HEK293 (cell line): ENCODE data around the gene SAV1.

ENCODE experiments used
- CTCF ChIA-PET: fragments of 350-600 bp; formaldehyde crosslinking; extraction: SDS; loops from one replicate; lab custom pipeline; 2021; ENCODE audit warnings: antibody characterized with exemption; lab: Yijun Ruan, JAX
- POLR2A ChIA-PET: fragments of 300-600 bp; formaldehyde crosslinking; extraction: SDS; loops from one replicate; lab custom pipeline; 2020; ENCODE audit warnings: antibody characterized with exemption, inconsistent platforms; lab: Yijun Ruan, JAX
- H3K27ac ChIP-seq: fragments of 200-500 bp; sonication (Bioruptor generic); 2 replicates; pipeline ENCODE4 v1.5.1; 2014; ENCODE audit warnings: low read depth, low read length, control low read depth, inconsistent platforms; ENCODE audit errors: extremely low read depth
- H3K36me3 ChIP-seq, 2 experiments: fragments of 200-500 bp in 1 of 2; sonication (Bioruptor generic) in 1 of 2; 1 replicate in 1 of 2; 2 replicates in 1 of 2; pipeline ENCODE4 v1.5.1; 2014 to 2017; ENCODE audit warnings: inconsistent platforms in 2 of 2, low read length in 2 of 2; ENCODE audit not compliant: control insufficient read depth in 2 of 2, insufficient read depth in 1 of 2
- H3K4me1 ChIP-seq: fragments of 200-500 bp; sonication (Bioruptor generic); 2 replicates; pipeline ENCODE4 v1.5.1; 2014; ENCODE audit warnings: mild to moderate bottlenecking, low read length, inconsistent platforms; ENCODE audit not compliant: control insufficient read depth, insufficient read depth
- H3K4me3 ChIP-seq: 2 replicates; pipeline ENCODE4 v1.5.1; 2011; ENCODE audit warnings: low read depth, mild to moderate bottlenecking, control low read depth, low read length, moderate library complexity
- H3K9me3 ChIP-seq: fragments of 200-500 bp; sonication (Bioruptor generic); 2 replicates; pipeline ENCODE4 v1.5.1; 2014; ENCODE audit warnings: low read depth, low read length, inconsistent platforms; ENCODE audit not compliant: control insufficient read depth, insufficient read depth
- GLIS1 ChIP-seq: fragments of 450-650 bp; formaldehyde crosslinking; IDR thresholded peaks from 2 replicates; pipeline ENCODE4 v1.5.1; 2016; ENCODE audit warnings: missing biosample characterization, missing genetic modification characterization
- HOXC10 ChIP-seq: sonication (generic); formaldehyde crosslinking; IDR thresholded peaks from 2 replicates; pipeline ENCODE4 v1.8.1; 2023; ENCODE audit warnings: mild to moderate bottlenecking, missing genetic modification reagents
- KLF1 ChIP-seq: fragments of 450-650 bp; formaldehyde crosslinking; IDR thresholded peaks from 2 replicates; pipeline ENCODE4 v1.5.1; 2016; ENCODE audit warnings: missing biosample characterization, missing genetic modification characterization
- KLF10 ChIP-seq: fragments of 450-650 bp; IDR thresholded peaks from 2 replicates; pipeline ENCODE4 v1.5.1; 2018; ENCODE audit warnings: missing biosample characterization, mild to moderate bottlenecking, missing genetic modification characterization
- MEIS1 ChIP-seq: sonication (generic); formaldehyde crosslinking; IDR thresholded peaks from 2 replicates; pipeline ENCODE4 v1.8.1; 2022; ENCODE audit warnings: missing genetic modification reagents, mild to moderate bottlenecking, borderline replicate concordance
- RBAK ChIP-seq: fragments of 450-650 bp; formaldehyde crosslinking; IDR thresholded peaks from 2 replicates; pipeline ENCODE4 v1.5.1; 2016; ENCODE audit warnings: missing biosample characterization, missing genetic modification characterization
- SP7 ChIP-seq: fragments of 450-650 bp; formaldehyde crosslinking; IDR thresholded peaks from 2 replicates; pipeline ENCODE4 v1.5.1; 2016; ENCODE audit warnings: missing biosample characterization, missing genetic modification characterization
- TRIM28 ChIP-seq: IDR thresholded peaks from 2 replicates; pipeline ENCODE4 v1.6.1; 2011; ENCODE audit warnings: low read length, control low read depth, borderline replicate concordance
- YY1 ChIP-seq: fragments of 450-650 bp; formaldehyde crosslinking; IDR thresholded peaks from 2 replicates; pipeline ENCODE4 v1.5.1; 2018; ENCODE audit warnings: missing biosample characterization, missing genetic modification characterization
- ZFP69B ChIP-seq: fragments of 450-650 bp; formaldehyde crosslinking; IDR thresholded peaks from 2 replicates; pipeline ENCODE4 v1.5.1; 2016; ENCODE audit warnings: missing biosample characterization, missing genetic modification characterization
- ZNF114 ChIP-seq: fragments of 450-650 bp; formaldehyde crosslinking; IDR thresholded peaks from 2 replicates; pipeline ENCODE4 v1.5.0; 2017; ENCODE audit warnings: missing biosample characterization, missing genetic modification characterization
- ZNF138 ChIP-seq: fragments of 450-650 bp; formaldehyde crosslinking; IDR thresholded peaks from 2 replicates; pipeline ENCODE4 v1.5.1; 2016; ENCODE audit warnings: missing biosample characterization, missing genetic modification characterization, borderline replicate concordance
- ZNF140 ChIP-seq: fragments of 450-650 bp; formaldehyde crosslinking; IDR thresholded peaks from 2 replicates; pipeline ENCODE4 v1.5.1; 2016; ENCODE audit warnings: missing biosample characterization, missing genetic modification characterization
- ZNF174 ChIP-seq: fragments of 450-650 bp; formaldehyde crosslinking; IDR thresholded peaks from 2 replicates; pipeline ENCODE4 v1.5.0; 2017; ENCODE audit warnings: missing biosample characterization, mild to moderate bottlenecking, missing genetic modification characterization
- ZNF19 ChIP-seq: fragments of 450-650 bp; formaldehyde crosslinking; IDR thresholded peaks from 2 replicates; pipeline ENCODE4; 2016; ENCODE audit warnings: missing biosample characterization, missing genetic modification characterization, low read depth
- ZNF214 ChIP-seq: fragments of 450-650 bp; formaldehyde crosslinking; IDR thresholded peaks from 2 replicates; pipeline ENCODE4 v1.5.1; 2017; ENCODE audit warnings: missing biosample characterization, mild to moderate bottlenecking, missing genetic modification characterization, borderline replicate concordance
- ZNF426 ChIP-seq: fragments of 450-650 bp; formaldehyde crosslinking; IDR thresholded peaks from 2 replicates; pipeline ENCODE4 v1.5.1; 2017; ENCODE audit warnings: missing biosample characterization, missing genetic modification characterization, mild to moderate bottlenecking, inconsistent platforms, moderate library complexity
- ZNF530 ChIP-seq: fragments of 450-650 bp; formaldehyde crosslinking; IDR thresholded peaks from 2 replicates; pipeline ENCODE4 v1.5.1; 2016; ENCODE audit warnings: low read depth, missing biosample characterization, missing genetic modification characterization
- ZNF747 ChIP-seq: fragments of 450-650 bp; formaldehyde crosslinking; IDR thresholded peaks from 2 replicates; pipeline ENCODE4 v1.5.1; 2016; ENCODE audit warnings: missing biosample characterization, missing genetic modification characterization
- ZNF768 ChIP-seq: fragments of 450-650 bp; formaldehyde crosslinking; IDR thresholded peaks from 2 replicates; pipeline ENCODE4 v1.5.1; 2018; ENCODE audit warnings: missing biosample characterization, mild to moderate bottlenecking, missing genetic modification characterization
- ZNF777 ChIP-seq: fragments of 450-650 bp; formaldehyde crosslinking; IDR thresholded peaks from 2 replicates; pipeline ENCODE4 v1.5.1; 2017; ENCODE audit warnings: missing biosample characterization, missing genetic modification characterization, borderline replicate concordance
- TF ChIP-seq, protein P1 (sequence below): fragments of 450-650 bp; formaldehyde crosslinking; IDR thresholded peaks from 2 replicates; pipeline ENCODE4 v1.5.1; 2016; ENCODE audit warnings: missing biosample characterization, missing genetic modification characterization
- TF ChIP-seq, protein P2 (sequence below): fragments of 450-650 bp; formaldehyde crosslinking; optimal IDR thresholded peaks from 2 replicates; pipeline ENCODE3; 2016; ENCODE audit warnings: missing biosample characterization, mild to moderate bottlenecking, missing genetic modification characterization
- TF ChIP-seq, protein P3 (sequence below): fragments of 450-650 bp; formaldehyde crosslinking; IDR thresholded peaks from 2 replicates; pipeline ENCODE4 v1.5.1; 2016; ENCODE audit warnings: missing biosample characterization, missing genetic modification characterization
- TF ChIP-seq, protein P4 (sequence below): fragments of 450-650 bp; formaldehyde crosslinking; IDR thresholded peaks from 2 replicates; pipeline ENCODE4 v1.5.1; 2016; ENCODE audit warnings: missing biosample characterization, missing genetic modification characterization
- TF ChIP-seq, protein P5 (sequence below): fragments of 450-650 bp; formaldehyde crosslinking; IDR thresholded peaks from 2 replicates; pipeline ENCODE4 v1.5.1; 2016; ENCODE audit warnings: missing biosample characterization, missing genetic modification characterization

Gene SAV1

DNA sequence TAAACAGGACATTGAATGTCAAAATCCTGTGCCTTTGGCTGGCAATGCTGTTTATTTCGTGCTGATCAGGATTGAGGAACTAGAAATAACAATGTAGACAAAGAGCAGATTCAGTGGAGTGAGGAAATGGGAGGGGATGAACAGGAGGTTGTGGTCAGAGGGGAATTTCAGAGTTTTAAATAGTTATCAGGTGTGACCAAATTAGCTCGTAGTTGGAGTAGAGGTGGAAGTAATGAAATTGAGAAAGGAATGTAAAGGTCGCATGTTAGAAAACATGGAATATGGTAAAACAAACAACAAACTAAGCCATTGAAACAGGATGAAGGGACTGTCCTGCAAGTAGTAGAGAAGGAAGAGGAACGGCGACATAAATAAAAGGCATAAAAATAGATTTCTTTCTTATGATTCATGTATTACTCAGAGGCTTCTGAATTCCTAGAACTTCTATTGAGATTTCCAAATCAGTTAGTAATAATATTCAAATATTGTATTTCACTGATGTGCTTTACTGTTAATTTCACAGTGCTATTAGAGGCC, 9.5 kb upstream of the SAV1 start:
- Histone ChIP-seq H3K27ac (no peak overlapping the region), H3K4me3 (no peak overlapping the region)
- POLR2A ChIA-PET: interaction anchor here (2.0 kb wide), 1 partner anchor 9 kb away, joined by 11 read pairs; the partner anchor contains the start of gene SAV1

DNA sequence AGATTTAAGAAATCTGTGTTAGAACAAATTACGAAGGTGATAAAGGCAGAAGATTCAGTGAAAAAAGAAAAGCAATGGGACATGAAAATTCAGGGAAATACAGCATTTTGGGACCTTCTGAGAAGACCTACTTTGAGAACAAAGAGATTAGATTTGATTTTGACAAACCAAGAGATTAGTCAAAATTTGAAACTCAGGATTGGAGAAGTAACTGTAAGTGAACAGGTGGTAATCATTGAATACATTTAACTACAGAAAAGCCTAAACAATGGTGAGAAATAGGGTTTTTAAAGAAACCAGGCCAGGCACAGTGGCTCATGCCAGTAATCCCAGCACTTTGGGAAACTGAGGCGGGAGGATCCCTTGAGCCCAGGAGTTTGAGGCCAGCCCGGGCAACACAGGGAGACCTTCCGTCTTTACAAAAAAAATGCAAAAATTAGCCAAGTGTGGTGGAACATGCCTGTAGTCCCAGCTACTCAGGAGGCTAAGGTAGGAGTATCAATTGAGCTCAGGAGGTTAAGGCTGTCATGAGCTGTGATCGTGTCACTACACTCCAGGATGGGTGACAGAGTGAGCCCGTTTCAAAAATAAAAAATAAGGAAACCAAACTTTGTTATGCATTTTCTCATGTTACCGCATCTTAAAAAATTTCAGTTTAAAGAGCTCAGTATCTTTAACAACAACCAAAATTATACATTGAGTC, 8.9 kb upstream of the SAV1 start:
- ChIA-PET POLR2A (interaction anchor here (2.0 kb wide), 1 partner anchor 9 kb away, joined by 11 read pairs; the partner anchor contains the start of gene SAV1), CTCF (interaction anchor here (0.6 to 1.1 kb wide), 3 partner anchors 98 to 207 kb away, joined by 3 to 4 read pairs (median 3); no protein-coding TSS in a partner anchor)
- no peaks in the 10 kb centered on the region for H3K9me3 ChIP-seq
- H3K36me3 ChIP-seq: no peaks in the 10 kb centered on the region
- TF ChIP-seq ZNF530 (no peak), ZNF140 (tag by site-specific recombination) (no peak), KLF1 (tag by site-specific recombination) (no peak), GLIS1 (tag by site-specific recombination) (no peak), ZFP69B (tag by site-specific recombination) (no peak), KLF10 (tag by site-specific recombination) (no peak)
- TF ChIP-seq, protein P1, sequence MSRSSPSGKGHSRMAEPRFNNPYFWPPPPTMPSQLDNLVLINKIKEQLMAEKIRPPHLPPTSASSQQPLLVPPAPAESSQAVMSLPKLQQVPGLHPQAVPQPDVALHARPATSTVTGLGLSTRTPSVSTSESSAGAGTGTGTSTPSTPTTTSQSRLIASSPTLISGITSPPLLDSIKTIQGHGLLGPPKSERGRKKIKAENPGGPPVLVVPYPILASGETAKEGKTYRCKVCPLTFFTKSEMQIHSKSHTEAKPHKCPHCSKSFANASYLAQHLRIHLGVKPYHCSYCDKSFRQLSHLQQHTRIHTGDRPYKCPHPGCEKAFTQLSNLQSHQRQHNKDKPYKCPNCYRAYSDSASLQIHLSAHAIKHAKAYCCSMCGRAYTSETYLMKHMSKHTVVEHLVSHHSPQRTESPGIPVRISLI: no peak
- TF ChIP-seq, protein P2, sequence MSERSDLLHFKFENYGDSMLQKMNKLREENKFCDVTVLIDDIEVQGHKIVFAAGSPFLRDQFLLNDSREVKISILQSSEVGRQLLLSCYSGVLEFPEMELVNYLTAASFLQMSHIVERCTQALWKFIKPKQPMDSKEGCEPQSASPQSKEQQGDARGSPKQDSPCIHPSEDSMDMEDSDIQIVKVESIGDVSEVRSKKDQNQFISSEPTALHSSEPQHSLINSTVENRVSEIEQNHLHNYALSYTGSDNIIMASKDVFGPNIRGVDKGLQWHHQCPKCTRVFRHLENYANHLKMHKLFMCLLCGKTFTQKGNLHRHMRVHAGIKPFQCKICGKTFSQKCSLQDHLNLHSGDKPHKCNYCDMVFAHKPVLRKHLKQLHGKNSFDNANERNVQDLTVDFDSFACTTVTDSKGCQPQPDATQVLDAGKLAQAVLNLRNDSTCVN: no peak
- H3K4me1 ChIP-seq: peaks cover 7% of the 10 kb centered on the region
- no peak overlapping the region for H3K27ac ChIP-seq
- H3K4me3 ChIP-seq: no peak overlapping the region

More for the DNA sequence above, 9.5 kb upstream of the SAV1 start:
- Histone ChIP-seq H3K36me3 (no peaks in the 10 kb centered on the region), H3K9me3 (no peaks in the 10 kb centered on the region), H3K4me1 (peaks cover 7% of the 10 kb centered on the region)
- CTCF ChIA-PET: interaction anchor here (0.7 to 1.1 kb wide), 3 partner anchors 15 to 99 kb away, joined by 3 read pairs; no protein-coding TSS in a partner anchor
- TF ChIP-seq ZNF777 (tag by site-specific recombination) (no peak), ZNF19 (no peak), SP7 (tag by site-specific recombination) (no peak), MEIS1 (no peak), TRIM28 (no peak), RBAK (tag by site-specific recombination) (no peak), ZNF174 (tag by site-specific recombination) (no peak), YY1 (tag by site-specific recombination) (no peak), ZNF114 (tag by site-specific recombination) (no peak), ZNF768 (no peak), ZNF214 (tag by site-specific recombination) (no peak), ZNF747 (tag by site-specific recombination) (no peak), ZNF138 (tag by site-specific recombination) (no peak), ZNF426 (no peak), HOXC10 (no peak)
- TF ChIP-seq, protein P3, sequence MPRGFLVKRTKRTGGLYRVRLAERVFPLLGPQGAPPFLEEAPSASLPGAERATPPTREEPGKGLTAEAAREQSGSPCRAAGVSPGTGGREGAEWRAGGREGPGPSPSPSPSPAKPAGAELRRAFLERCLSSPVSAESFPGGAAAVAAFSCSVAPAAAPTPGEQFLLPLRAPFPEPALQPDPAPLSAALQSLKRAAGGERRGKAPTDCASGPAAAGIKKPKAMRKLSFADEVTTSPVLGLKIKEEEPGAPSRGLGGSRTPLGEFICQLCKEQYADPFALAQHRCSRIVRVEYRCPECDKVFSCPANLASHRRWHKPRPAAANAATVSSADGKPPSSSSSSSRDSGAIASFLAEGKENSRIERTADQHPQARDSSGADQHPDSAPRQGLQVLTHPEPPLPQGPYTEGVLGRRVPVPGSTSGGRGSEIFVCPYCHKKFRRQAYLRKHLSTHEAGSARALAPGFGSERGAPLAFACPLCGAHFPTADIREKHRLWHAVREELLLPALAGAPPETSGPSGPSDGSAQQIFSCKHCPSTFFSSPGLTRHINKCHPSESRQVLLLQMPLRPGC (tag by site-specific recombination): no peak
- TF ChIP-seq, protein P4, sequence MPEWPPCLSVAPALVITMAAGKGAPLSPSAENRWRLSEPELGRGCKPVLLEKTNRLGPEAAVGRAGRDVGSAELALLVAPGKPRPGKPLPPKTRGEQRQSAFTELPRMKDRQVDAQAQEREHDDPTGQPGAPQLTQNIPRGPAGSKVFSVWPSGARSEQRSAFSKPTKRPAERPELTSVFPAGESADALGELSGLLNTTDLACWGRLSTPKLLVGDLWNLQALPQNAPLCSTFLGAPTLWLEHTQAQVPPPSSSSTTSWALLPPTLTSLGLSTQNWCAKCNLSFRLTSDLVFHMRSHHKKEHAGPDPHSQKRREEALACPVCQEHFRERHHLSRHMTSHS (tag by site-specific recombination): no peak
- TF ChIP-seq, protein P5, sequence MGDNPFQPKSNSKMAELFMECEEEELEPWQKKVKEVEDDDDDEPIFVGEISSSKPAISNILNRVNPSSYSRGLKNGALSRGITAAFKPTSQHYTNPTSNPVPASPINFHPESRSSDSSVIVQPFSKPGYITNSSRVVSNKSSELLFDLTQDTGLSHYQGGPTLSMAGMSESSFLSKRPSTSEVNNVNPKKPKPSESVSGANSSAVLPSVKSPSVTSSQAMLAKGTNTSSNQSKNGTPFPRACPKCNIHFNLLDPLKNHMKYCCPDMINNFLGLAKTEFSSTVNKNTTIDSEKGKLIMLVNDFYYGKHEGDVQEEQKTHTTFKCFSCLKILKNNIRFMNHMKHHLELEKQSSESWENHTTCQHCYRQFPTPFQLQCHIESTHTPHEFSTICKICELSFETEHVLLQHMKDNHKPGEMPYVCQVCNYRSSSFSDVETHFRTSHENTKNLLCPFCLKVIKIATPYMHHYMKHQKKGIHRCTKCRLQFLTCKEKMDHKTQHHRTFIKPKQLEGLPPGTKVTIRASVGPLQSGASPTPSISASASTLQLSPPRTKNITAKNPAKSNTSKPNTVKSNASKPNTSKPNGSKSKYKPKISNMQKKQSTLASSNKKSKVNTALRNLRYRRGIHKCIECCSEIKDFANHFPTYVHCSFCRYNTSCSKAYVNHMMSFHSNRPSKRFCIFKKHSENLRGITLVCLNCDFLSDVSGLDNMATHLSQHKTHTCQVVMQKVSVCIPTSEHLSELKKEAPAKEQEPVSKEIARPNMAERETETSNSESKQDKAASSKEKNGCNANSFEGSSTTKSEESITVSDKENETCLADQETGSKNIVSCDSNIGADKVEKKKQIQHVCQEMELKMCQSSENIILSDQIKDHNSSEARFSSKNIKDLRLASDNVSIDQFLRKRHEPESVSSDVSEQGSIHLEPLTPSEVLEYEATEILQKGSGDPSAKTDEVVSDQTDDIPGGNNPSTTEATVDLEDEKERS: no peak
